H9 (cell line): ENCODE measurements around the gene PAIP2. TPM values are rescaled to one million over a fixed set of nuclear protein-coding genes. Genes with fewer than 3 reads are reported as not detected.

ENCODE experiments used
- DNase-seq: peaks from one replicate; pipeline ENCODE4 v3.0.0-alpha.2; 2017
- H2AFZ ChIP-seq: one replicate; pipeline ENCODE4 v1.6.1; 2013; ENCODE audit warnings: mild to moderate bottlenecking, low read length, control low read depth, moderate library complexity
- H2AK5ac ChIP-seq: 2 replicates; pipeline ENCODE4 v1.6.1; 2013; ENCODE audit warnings: low read length, control low read depth, mixed read lengths; ENCODE audit not compliant: insufficient read length
- H2BK120ac ChIP-seq: one replicate; pipeline ENCODE4 v1.6.1; 2013; ENCODE audit warnings: low read depth, mild to moderate bottlenecking, low read length, control low read depth, inconsistent platforms; ENCODE audit not compliant: poor library complexity, severe bottlenecking
- H2BK12ac ChIP-seq: 2 replicates; pipeline ENCODE4 v1.6.1; 2013; ENCODE audit warnings: low read length, control low read depth, mixed read lengths, low read depth; ENCODE audit not compliant: insufficient read length
- H2BK15ac ChIP-seq: 2 replicates; pipeline ENCODE4 v1.6.1; 2013; ENCODE audit warnings: low read depth, low read length, control low read depth
- H2BK20ac ChIP-seq: one replicate; pipeline ENCODE4 v1.6.1; 2013; ENCODE audit warnings: low read depth, mild to moderate bottlenecking, low read length, control low read depth, inconsistent platforms; ENCODE audit not compliant: poor library complexity, severe bottlenecking
- H2BK5ac ChIP-seq: 2 replicates; pipeline ENCODE4 v1.6.1; 2013; ENCODE audit warnings: low read length, control low read depth, mixed read lengths; ENCODE audit not compliant: insufficient read length
- H3K14ac ChIP-seq: 2 replicates; pipeline ENCODE4 v1.6.1; 2013; ENCODE audit warnings: low read length, control low read depth; ENCODE audit not compliant: insufficient read depth
- H3K18ac ChIP-seq: 2 replicates; pipeline ENCODE4 v1.6.1; 2013; ENCODE audit warnings: low read depth, mild to moderate bottlenecking, mixed read lengths, low read length, control low read depth; ENCODE audit not compliant: insufficient read length
- H3K23ac ChIP-seq: 2 replicates; pipeline ENCODE4 v1.6.1; 2013; ENCODE audit warnings: low read length, control low read depth, mixed read lengths, low read depth; ENCODE audit not compliant: insufficient read length
- H3K23me2 ChIP-seq: 2 replicates; pipeline ENCODE4 v1.6.1; 2013; ENCODE audit warnings: low read depth, mild to moderate bottlenecking, mixed read lengths, low read length, control low read depth; ENCODE audit not compliant: insufficient read length, poor library complexity, severe bottlenecking
- H3K27ac ChIP-seq: 2 replicates; pipeline ENCODE4 v1.5.1; 2013; ENCODE audit warnings: low read length, control low read depth, mixed read lengths, low read depth; ENCODE audit not compliant: insufficient read length
- H3K27me3 ChIP-seq: 2 replicates; pipeline ENCODE4 v1.6.1; 2013; ENCODE audit warnings: low read length, control low read depth, inconsistent platforms; ENCODE audit not compliant: insufficient read depth
- H3K4ac ChIP-seq: 2 replicates; pipeline ENCODE4 v1.6.1; 2013; ENCODE audit warnings: low read depth, mild to moderate bottlenecking, control low read depth, inconsistent platforms, low read length, moderate library complexity
- H3K4me1 ChIP-seq: 2 replicates; pipeline ENCODE4 v1.6.1; 2013; ENCODE audit warnings: low read length, control low read depth, inconsistent platforms; ENCODE audit not compliant: insufficient read depth
- H3K4me2 ChIP-seq: 2 replicates; pipeline ENCODE4 v1.6.1; 2013; ENCODE audit warnings: low read length, control low read depth, mixed read lengths; ENCODE audit not compliant: insufficient read length, insufficient read depth
- H3K56ac ChIP-seq: 2 replicates; pipeline ENCODE4 v1.6.1; 2013; ENCODE audit warnings: low read depth, mild to moderate bottlenecking, mixed read lengths, low read length, control low read depth; ENCODE audit not compliant: insufficient read length
- H3K79me1 ChIP-seq: 2 replicates; pipeline ENCODE4 v1.6.1; 2013; ENCODE audit warnings: low read depth, mild to moderate bottlenecking, moderate library complexity, low read length, control low read depth, inconsistent platforms; ENCODE audit not compliant: insufficient read depth, poor library complexity, severe bottlenecking
- H3K79me2 ChIP-seq: 2 replicates; pipeline ENCODE4 v1.6.1; 2013; ENCODE audit warnings: low read length, control low read depth, inconsistent platforms; ENCODE audit not compliant: insufficient read depth
- H3K9ac ChIP-seq: 2 replicates; pipeline ENCODE4 v1.6.1; 2013; ENCODE audit warnings: low read length, control low read depth, mixed read lengths; ENCODE audit not compliant: insufficient read length; ENCODE audit errors: extremely low read depth
- H3K9me3 ChIP-seq: one replicate; pipeline ENCODE4 v1.6.1; 2013; ENCODE audit warnings: low read depth, low read length, inconsistent platforms; ENCODE audit not compliant: control insufficient read depth
- H3T11ph ChIP-seq: one replicate; pipeline ENCODE4 v1.6.1; 2013; ENCODE audit warnings: mild to moderate bottlenecking, low read length, control low read depth, inconsistent platforms
- H4K20me1 ChIP-seq: one replicate; pipeline ENCODE4 v1.6.1; 2013; ENCODE audit not compliant: control insufficient read depth, insufficient read length, insufficient read depth
- H4K5ac ChIP-seq: 2 replicates; pipeline ENCODE4 v1.6.1; 2013; ENCODE audit warnings: low read depth, mild to moderate bottlenecking, mixed read lengths, low read length, control low read depth; ENCODE audit not compliant: insufficient read length
- H4K8ac ChIP-seq: replicated peaks from 2 replicates; pipeline ENCODE4 v1.6.1; 2013; ENCODE audit warnings: low read length, control low read depth, mixed read lengths, low read depth; ENCODE audit not compliant: insufficient read length
- H4K91ac ChIP-seq: 2 replicates; pipeline ENCODE4 v1.6.1; 2013; ENCODE audit warnings: low read depth, mild to moderate bottlenecking, moderate library complexity, mixed read lengths, low read length, control low read depth; ENCODE audit not compliant: insufficient read length
- H3K27ac Mint-ChIP-seq, 3 experiments: 2 replicates in 2 of 3; 3 replicates in 1 of 3; pipeline ENCODE4 v1.8.0; 2020 to 2021; ENCODE audit warnings: mixed read lengths in 3 of 3, mild to moderate bottlenecking in 1 of 3, moderate library complexity in 1 of 3
- H3K27me3 Mint-ChIP-seq: 2 replicates; pipeline ENCODE4 v1.8.0; 2021; ENCODE audit warnings: low read depth, mild to moderate bottlenecking, moderate library complexity, mixed read lengths
- H3K36me3 Mint-ChIP-seq, 3 experiments: 2 replicates in 2 of 3; 3 replicates in 1 of 3; pipeline ENCODE4 v1.8.0; 2020 to 2021; ENCODE audit warnings: low read depth in 3 of 3, mixed read lengths in 3 of 3; ENCODE audit not compliant: insufficient read depth in 1 of 3
- H3K4me1 Mint-ChIP-seq, 2 experiments: 2 replicates each; pipeline ENCODE4 v1.8.0; 2020; ENCODE audit warnings: mixed read lengths in 2 of 2
- H3K4me3 Mint-ChIP-seq, 2 experiments: 2 replicates in 1 of 2; 3 replicates in 1 of 2; pipeline ENCODE4 v1.8.0; 2020 to 2021; ENCODE audit warnings: mild to moderate bottlenecking in 2 of 2, mixed read lengths in 2 of 2, moderate library complexity in 1 of 2
- H3K9me3 Mint-ChIP-seq, 2 experiments: 2 replicates in 1 of 2; 3 replicates in 1 of 2; pipeline ENCODE4 v1.8.0; 2020; ENCODE audit warnings: mild to moderate bottlenecking in 2 of 2, mixed read lengths in 2 of 2, moderate library complexity in 1 of 2
- CTCF ChIP-seq: fragments of 200-600 bp; sonication (generic); conservative IDR thresholded peaks from 3 replicates; pipeline ENCODE4 v1.8.0; 2021; ENCODE audit warnings: antibody characterized with exemption, mild to moderate bottlenecking
- WGBS: extraction: QIAGEN DNeasy Blood & Tissue Kit; methylation state at CpG from one replicate; pipeline ENCODE4 v1.1.7; 2013; ENCODE audit warnings: missing lambda C conversion rate, low lambda C conversion rate, mixed read lengths; ENCODE audit not compliant: insufficient read length; ENCODE audit errors: extremely low coverage; 5-methylcytosine and 5-hydroxymethylcytosine counted together
- total RNA-seq: library from RNA; stranded (reverse); gene quantifications from 2 replicates; pipeline ENCODE4 v1.2.1, GENCODE V29; 2021

Gene PAIP2
- total RNA-seq, 1 experiment from 2014 or later, result 121 TPM

DNA sequence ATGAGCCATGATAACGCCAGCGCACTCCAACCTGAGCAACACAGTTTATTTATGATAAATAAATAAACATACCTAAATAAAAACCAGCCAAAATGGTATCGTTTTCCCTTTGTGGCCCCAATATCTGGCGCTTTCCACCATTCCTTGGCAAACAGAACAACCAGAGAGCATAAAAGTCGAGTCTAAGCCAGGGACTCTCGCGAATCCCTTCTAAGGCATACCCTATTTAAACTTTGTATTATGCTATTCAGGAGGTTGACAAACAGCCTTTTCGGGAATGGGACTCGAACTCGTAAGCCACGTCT is 48.5 kb upstream of the PAIP2 start:
- Histone ChIP-seq H2BK15ac (no peak overlapping the region), H3K18ac (peak overlapping the region; percentile 84), H3K27me3 (no peaks in the 10 kb centered on the region), H4K91ac (no peak overlapping the region), H3K79me2 (peaks cover 38% of the 10 kb centered on the region), H3K9me3 (no peaks in the 10 kb centered on the region), H3K4me2 (peak overlapping the region; percentile 66), H2BK20ac (no peak overlapping the region), H2BK120ac (peak overlapping the region; percentile 71), H3K23me2 (no peaks in the 10 kb centered on the region), H3K23ac (no peak overlapping the region), H2AK5ac (no peak overlapping the region), H4K20me1 (no peaks in the 10 kb centered on the region), H2BK12ac (no peak overlapping the region), H4K5ac (no peak overlapping the region), H3K4ac (no peak overlapping the region; the same call in 1 of the 2 replicates), H3T11ph (no peak overlapping the region), H3K79me1 (no peaks in the 10 kb centered on the region), H4K8ac (peak overlapping the region; percentile 29), H3K27ac (peak overlapping the region; percentile 79), H3K4me1 (no peaks in the 10 kb centered on the region), H3K56ac (no peak overlapping the region), H3K9ac (peak overlapping the region; percentile 76), H3K14ac (peak overlapping the region; percentile 78; the same call in 1 of the 2 replicates), H2BK5ac (no peak overlapping the region), H2AFZ (no peak overlapping the region)
- no CpG with 5 or more reads among the region's 11 CpGs for WGBS
- no peaks in the 10 kb centered on the region for H3K27me3 Mint-ChIP-seq
- no peak for TF ChIP-seq CTCF
- peak overlapping the region; percentile 99 to 100 (median 99); a peak in 5 of 7 replicates for H3K27ac Mint-ChIP-seq
- H3K36me3 Mint-ChIP-seq, result peaks cover 19 to 34% (median 26%) of the 10 kb centered on the region in 3 experiments
- peaks cover 3% of the 10 kb centered on the region in 2 experiments; a peak in 1 of 5 replicates for H3K9me3 Mint-ChIP-seq
- DNase-seq, result no peak
- peaks cover 26 to 30% of the 10 kb centered on the region in 2 experiments for H3K4me1 Mint-ChIP-seq
- H3K4me3 Mint-ChIP-seq, result peak overlapping the region; percentile 98 to 99
